Liver (tissue), 9 donors: ENCODE data around the gene MGME1. TPM values are rescaled to one million over a fixed set of nuclear protein-coding genes. Genes with fewer than 3 reads are reported as not detected.

Experiments
- DNase-seq: peaks from one replicate; pipeline ENCODE4 v3.0.0-alpha.2; 2017; ENCODE audit warnings: low spot score
- H3K27ac ChIP-seq, 2 donors: one replicate each; pipeline ENCODE4 v1.7.0; 2013; ENCODE audit warnings: inconsistent platforms in 2 of 2, low read length in 2 of 2, control low read depth in 1 of 2, low read depth in 1 of 2, mild to moderate bottlenecking in 1 of 2
- H3K27me3 ChIP-seq, 4 donors: one replicate each; pipeline versions ENCODE4 v1.6.1 to v1.7.0; 2013; ENCODE audit warnings: low read length in 3 of 4, inconsistent platforms in 1 of 4, mild to moderate bottlenecking in 1 of 4, moderate library complexity in 1 of 4; ENCODE audit not compliant: control insufficient read depth in 4 of 4, insufficient read depth in 4 of 4
- H3K36me3 ChIP-seq, 4 donors: one replicate each; pipeline versions ENCODE4 v1.6.1 to v1.7.0; 2013; ENCODE audit warnings: low read length in 3 of 4, mild to moderate bottlenecking in 3 of 4, low read depth in 1 of 4, moderate library complexity in 1 of 4; ENCODE audit not compliant: control insufficient read depth in 4 of 4, insufficient read depth in 3 of 4
- H3K4me1 ChIP-seq, 4 donors: one replicate each; pipeline versions ENCODE4 v1.6.1 to v1.7.0; 2013; ENCODE audit warnings: low read length in 3 of 4, mild to moderate bottlenecking in 3 of 4, moderate library complexity in 1 of 4; ENCODE audit not compliant: control insufficient read depth in 4 of 4, insufficient read depth in 4 of 4
- H3K4me3 ChIP-seq, 3 donors: one replicate each; pipeline versions ENCODE4 v1.6.1 to v1.7.0; 2013; ENCODE audit warnings: low read length in 3 of 3, control low read depth in 1 of 3, low read depth in 1 of 3, mild to moderate bottlenecking in 1 of 3
- H3K9ac ChIP-seq, 2 donors: one replicate each; pipeline ENCODE4 v1.7.0; 2013; ENCODE audit warnings: low read length in 2 of 2, mild to moderate bottlenecking in 2 of 2, moderate library complexity in 2 of 2, control low read depth in 1 of 2, low read depth in 1 of 2
- H3K9me3 ChIP-seq, 4 donors: one replicate each; pipeline versions ENCODE4 v1.6.1 to v1.7.0; 2013; ENCODE audit warnings: low read length in 3 of 4; ENCODE audit not compliant: control insufficient read depth in 4 of 4
- EGR1 ChIP-seq, 2 donors: IDR thresholded peaks; 2 replicates each; pipeline ENCODE4 v1.6.1; 2016 to 2018; ENCODE audit warnings: antibody characterized with exemption in 2 of 2, low read depth in 2 of 2
- FOXA1 ChIP-seq: IDR thresholded peaks from 2 replicates; pipeline ENCODE4 v1.6.1; 2016; ENCODE audit warnings: antibody characterized with exemption
- FOXA2 ChIP-seq: IDR thresholded peaks from 2 replicates; pipeline ENCODE4 v1.6.1; 2016; ENCODE audit warnings: antibody characterized with exemption
- GABPA ChIP-seq, 2 donors: IDR thresholded peaks in 1 of 2; conservative IDR thresholded peaks in 1 of 2; 2 replicates each; pipeline ENCODE4 v1.6.1; 2016; ENCODE audit warnings: antibody characterized with exemption in 2 of 2, mild to moderate bottlenecking in 1 of 2, moderate library complexity in 1 of 2
- HNF4A ChIP-seq, 2 donors: conservative IDR thresholded peaks; 2 replicates each; pipeline ENCODE4 v1.6.1; 2016; ENCODE audit warnings: antibody characterized with exemption in 2 of 2, mild to moderate bottlenecking in 2 of 2
- HNF4G ChIP-seq: IDR thresholded peaks from 2 replicates; pipeline ENCODE4 v1.6.1; 2016; ENCODE audit warnings: antibody characterized with exemption
- JUND ChIP-seq, 2 donors: IDR thresholded peaks; 2 replicates each; pipeline ENCODE4 v1.6.1; 2016; ENCODE audit warnings: antibody characterized with exemption in 2 of 2
- NR2F2 ChIP-seq: IDR thresholded peaks from 2 replicates; pipeline ENCODE4 v1.6.1; 2016; ENCODE audit warnings: antibody characterized with exemption
- RAD21 ChIP-seq, 2 donors: IDR thresholded peaks; 2 replicates each; pipeline ENCODE4 v1.6.1; 2016; ENCODE audit warnings: antibody characterized with exemption in 2 of 2, mild to moderate bottlenecking in 2 of 2
- RXRA ChIP-seq, 2 donors: IDR thresholded peaks; 2 replicates each; pipeline ENCODE4 v1.6.1; 2017 to 2018; ENCODE audit warnings: antibody characterized with exemption in 2 of 2, mild to moderate bottlenecking in 1 of 2
- SP1 ChIP-seq: IDR thresholded peaks from 2 replicates; pipeline ENCODE4 v1.6.1; 2018; ENCODE audit warnings: antibody characterized with exemption, mild to moderate bottlenecking
- TAF1 ChIP-seq: conservative IDR thresholded peaks from 2 replicates; pipeline ENCODE4 v1.6.1; 2016; ENCODE audit warnings: antibody characterized with exemption, mild to moderate bottlenecking
- YY1 ChIP-seq: IDR thresholded peaks from 2 replicates; pipeline ENCODE4 v1.6.1; 2016; ENCODE audit warnings: antibody characterized with exemption, mild to moderate bottlenecking
- WGBS: extraction: QIAGEN DNeasy Blood & Tissue Kit; methylation state at CpG from one replicate; pipeline ENCODE4 v1.1.7; 2013; 5-methylcytosine and 5-hydroxymethylcytosine counted together
- polyA plus RNA-seq, 2 donors: library from polyadenylated mRNA; stranded (reverse) in 1 of 2; unstranded in 1 of 2; fragments of 200-250 nt in 1 of 2; fragments of >200 nt in 1 of 2; fragmentation: Nextera tagmentation in 1 of 2; extraction: Ambion mirVana in 1 of 2; gene quantifications; one replicate each; pipeline versions ENCODE4 v1.2.1 to v1.2.3, GENCODE V29; 2013 to 2015
- total RNA-seq, 2 donors: library from RNA; depleted of rRNA; stranded (reverse); fragments of >200 nt; gene quantifications; one replicate each; pipeline ENCODE4 v1.2.3, GENCODE V29; 2014
- TF ChIP-seq, protein P1 (sequence below): IDR thresholded peaks from 2 replicates; pipeline ENCODE4 v1.6.1; 2016; ENCODE audit warnings: antibody characterized with exemption
- TF ChIP-seq, protein P2 (sequence below): IDR thresholded peaks from 2 replicates; pipeline ENCODE4 v1.6.1; 2016; ENCODE audit warnings: antibody characterized with exemption, mild to moderate bottlenecking
- TF ChIP-seq, protein P3 (sequence below): IDR thresholded peaks from 2 replicates; pipeline ENCODE4 v1.6.1; 2016; ENCODE audit warnings: antibody characterized with exemption
- TF ChIP-seq, protein P4 (sequence below): fragments of 150-350 bp; IDR thresholded peaks from 2 replicates; pipeline ENCODE4 v1.5.1; 2017; ENCODE audit warnings: improper control_type of control experiment, low read depth, low read length; ENCODE audit not compliant: missing input control
- TF ChIP-seq, protein P5 (sequence below): IDR thresholded peaks from 2 replicates; pipeline ENCODE4 v1.6.1; 2016; ENCODE audit warnings: antibody characterized with exemption
- donor health status: healthy.
- donor health status: healthy.
- donor health status: healthy.
- donor health status: healthy.
- donor health status: healthy.

MGME1 gene
- total and polyA plus RNA-seq, 4 donors, result 4.2 to 26.8 (median 6.7) TPM

DNA sequence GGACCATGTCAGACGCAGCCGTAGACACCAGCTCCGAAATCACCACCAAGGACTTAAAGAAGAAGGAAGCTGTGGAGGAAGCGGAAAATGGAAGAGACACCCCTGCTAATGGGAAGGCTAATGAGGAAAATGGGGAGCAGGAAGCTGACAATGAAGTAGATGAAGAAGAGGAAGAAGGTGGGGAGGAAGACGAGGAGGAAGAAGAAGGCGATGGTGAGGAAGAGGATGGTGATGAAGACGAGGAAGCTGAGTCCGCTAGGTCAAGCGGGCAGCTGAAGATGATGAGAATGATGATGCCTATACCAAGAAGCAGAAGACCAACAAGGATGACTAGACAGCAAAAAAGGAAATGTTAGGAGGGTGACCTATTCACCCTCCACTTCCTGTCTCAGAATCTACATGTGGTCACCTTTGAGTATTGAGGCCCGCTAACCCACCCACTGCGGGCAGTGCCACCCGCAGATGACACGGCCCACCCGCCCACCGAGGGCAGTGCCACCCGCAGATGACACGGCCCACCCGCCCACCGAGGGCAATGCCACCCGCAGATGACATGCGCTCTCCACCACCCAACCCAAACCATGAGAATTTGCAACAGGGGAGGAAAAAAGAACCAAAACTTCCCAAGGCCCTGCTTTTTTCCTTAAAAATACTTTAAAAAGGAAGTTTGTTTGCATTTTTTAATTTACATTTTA lies 43.3 kb downstream of the MGME1 start:
- Histone ChIP-seq H3K27ac (no peak overlapping the region), H3K27me3 (no peaks in the 10 kb centered on the region), H3K4me3 (no peak overlapping the region), H3K9ac (no peak overlapping the region), H3K9me3 (no peaks in the 10 kb centered on the region), H3K4me1 (peaks cover 0 to 5% (median 2%) of the 10 kb centered on the region in 4 donors), H3K36me3 (no peaks in the 10 kb centered on the region)
- TF ChIP-seq FOXA2 (no peak), RAD21 (IDR thresholded peaks at IDR 0.05) (no peak), RXRA (IDR thresholded peaks at IDR 0.05) (no peak), EGR1 (IDR thresholded peaks at IDR 0.05; ENCODE audit: low read depth in 2 of 2) (no peak), YY1 (no peak), NR2F2 (no peak), FOXA1 (no peak), HNF4A (conservative IDR thresholded peaks at IDR 0.05) (no peak), SP1 (no peak), JUND (IDR thresholded peaks at IDR 0.05) (no peak), TAF1 (no peak), GABPA (IDR thresholded peaks at IDR 0.05 in 1 of 2, conservative IDR thresholded peaks at IDR 0.05 in 1 of 2) (no peak), HNF4G (no peak)
- TF ChIP-seq, protein P1, sequence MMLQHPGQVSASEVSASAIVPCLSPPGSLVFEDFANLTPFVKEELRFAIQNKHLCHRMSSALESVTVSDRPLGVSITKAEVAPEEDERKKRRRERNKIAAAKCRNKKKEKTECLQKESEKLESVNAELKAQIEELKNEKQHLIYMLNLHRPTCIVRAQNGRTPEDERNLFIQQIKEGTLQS, result no peak
- TF ChIP-seq, protein P2, sequence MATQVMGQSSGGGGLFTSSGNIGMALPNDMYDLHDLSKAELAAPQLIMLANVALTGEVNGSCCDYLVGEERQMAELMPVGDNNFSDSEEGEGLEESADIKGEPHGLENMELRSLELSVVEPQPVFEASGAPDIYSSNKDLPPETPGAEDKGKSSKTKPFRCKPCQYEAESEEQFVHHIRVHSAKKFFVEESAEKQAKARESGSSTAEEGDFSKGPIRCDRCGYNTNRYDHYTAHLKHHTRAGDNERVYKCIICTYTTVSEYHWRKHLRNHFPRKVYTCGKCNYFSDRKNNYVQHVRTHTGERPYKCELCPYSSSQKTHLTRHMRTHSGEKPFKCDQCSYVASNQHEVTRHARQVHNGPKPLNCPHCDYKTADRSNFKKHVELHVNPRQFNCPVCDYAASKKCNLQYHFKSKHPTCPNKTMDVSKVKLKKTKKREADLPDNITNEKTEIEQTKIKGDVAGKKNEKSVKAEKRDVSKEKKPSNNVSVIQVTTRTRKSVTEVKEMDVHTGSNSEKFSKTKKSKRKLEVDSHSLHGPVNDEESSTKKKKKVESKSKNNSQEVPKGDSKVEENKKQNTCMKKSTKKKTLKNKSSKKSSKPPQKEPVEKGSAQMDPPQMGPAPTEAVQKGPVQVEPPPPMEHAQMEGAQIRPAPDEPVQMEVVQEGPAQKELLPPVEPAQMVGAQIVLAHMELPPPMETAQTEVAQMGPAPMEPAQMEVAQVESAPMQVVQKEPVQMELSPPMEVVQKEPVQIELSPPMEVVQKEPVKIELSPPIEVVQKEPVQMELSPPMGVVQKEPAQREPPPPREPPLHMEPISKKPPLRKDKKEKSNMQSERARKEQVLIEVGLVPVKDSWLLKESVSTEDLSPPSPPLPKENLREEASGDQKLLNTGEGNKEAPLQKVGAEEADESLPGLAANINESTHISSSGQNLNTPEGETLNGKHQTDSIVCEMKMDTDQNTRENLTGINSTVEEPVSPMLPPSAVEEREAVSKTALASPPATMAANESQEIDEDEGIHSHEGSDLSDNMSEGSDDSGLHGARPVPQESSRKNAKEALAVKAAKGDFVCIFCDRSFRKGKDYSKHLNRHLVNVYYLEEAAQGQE, result no peak
- TF ChIP-seq, protein P3, sequence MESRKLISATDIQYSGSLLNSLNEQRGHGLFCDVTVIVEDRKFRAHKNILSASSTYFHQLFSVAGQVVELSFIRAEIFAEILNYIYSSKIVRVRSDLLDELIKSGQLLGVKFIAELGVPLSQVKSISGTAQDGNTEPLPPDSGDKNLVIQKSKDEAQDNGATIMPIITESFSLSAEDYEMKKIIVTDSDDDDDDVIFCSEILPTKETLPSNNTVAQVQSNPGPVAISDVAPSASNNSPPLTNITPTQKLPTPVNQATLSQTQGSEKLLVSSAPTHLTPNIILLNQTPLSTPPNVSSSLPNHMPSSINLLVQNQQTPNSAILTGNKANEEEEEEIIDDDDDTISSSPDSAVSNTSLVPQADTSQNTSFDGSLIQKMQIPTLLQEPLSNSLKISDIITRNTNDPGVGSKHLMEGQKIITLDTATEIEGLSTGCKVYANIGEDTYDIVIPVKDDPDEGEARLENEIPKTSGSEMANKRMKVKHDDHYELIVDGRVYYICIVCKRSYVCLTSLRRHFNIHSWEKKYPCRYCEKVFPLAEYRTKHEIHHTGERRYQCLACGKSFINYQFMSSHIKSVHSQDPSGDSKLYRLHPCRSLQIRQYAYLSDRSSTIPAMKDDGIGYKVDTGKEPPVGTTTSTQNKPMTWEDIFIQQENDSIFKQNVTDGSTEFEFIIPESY, result no peak
- TF ChIP-seq, protein P4, sequence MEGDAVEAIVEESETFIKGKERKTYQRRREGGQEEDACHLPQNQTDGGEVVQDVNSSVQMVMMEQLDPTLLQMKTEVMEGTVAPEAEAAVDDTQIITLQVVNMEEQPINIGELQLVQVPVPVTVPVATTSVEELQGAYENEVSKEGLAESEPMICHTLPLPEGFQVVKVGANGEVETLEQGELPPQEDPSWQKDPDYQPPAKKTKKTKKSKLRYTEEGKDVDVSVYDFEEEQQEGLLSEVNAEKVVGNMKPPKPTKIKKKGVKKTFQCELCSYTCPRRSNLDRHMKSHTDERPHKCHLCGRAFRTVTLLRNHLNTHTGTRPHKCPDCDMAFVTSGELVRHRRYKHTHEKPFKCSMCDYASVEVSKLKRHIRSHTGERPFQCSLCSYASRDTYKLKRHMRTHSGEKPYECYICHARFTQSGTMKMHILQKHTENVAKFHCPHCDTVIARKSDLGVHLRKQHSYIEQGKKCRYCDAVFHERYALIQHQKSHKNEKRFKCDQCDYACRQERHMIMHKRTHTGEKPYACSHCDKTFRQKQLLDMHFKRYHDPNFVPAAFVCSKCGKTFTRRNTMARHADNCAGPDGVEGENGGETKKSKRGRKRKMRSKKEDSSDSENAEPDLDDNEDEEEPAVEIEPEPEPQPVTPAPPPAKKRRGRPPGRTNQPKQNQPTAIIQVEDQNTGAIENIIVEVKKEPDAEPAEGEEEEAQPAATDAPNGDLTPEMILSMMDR, result no peak
- TF ChIP-seq, protein P5, sequence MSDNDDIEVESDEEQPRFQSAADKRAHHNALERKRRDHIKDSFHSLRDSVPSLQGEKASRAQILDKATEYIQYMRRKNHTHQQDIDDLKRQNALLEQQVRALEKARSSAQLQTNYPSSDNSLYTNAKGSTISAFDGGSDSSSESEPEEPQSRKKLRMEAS, result no peak
- 94% methylated on average over 21 of the region's 21 CpGs for WGBS
- no peak for DNase-seq
